ENCODE results near the gene SPAG7. TPM values are rescaled to one million over a fixed set of nuclear protein-coding genes. Genes with fewer than 3 reads are reported as not detected.

SPAG7 gene
- polyA plus RNA-seq, 1 experiment, result 85.8 TPM

GRCh38 chr17:5002121-5002788 lies 34.6 kb upstream of the SPAG7 start:
- TF ChIP-seq CTCF (IDR thresholded peaks at IDR 0.05; ENCODE audit: insufficient read depth, low read depth, low read length), result no peak
- CTCF ChIA-PET, result interaction anchor here (1.4 kb wide), 1 partner anchor 28 kb away, joined by 4 read pairs; no protein-coding TSS in a partner anchor
- no peak for DNase-seq (ENCODE audit: low read depth)
- POLR2A ChIA-PET, result no interaction called here
- Histone ChIP-seq H3K36me3 (ENCODE audit: control insufficient read depth, insufficient read depth, low read length) (peaks cover 45% of the 10 kb centered on the region), H3K4me3 (ENCODE audit: low read depth, low read length) (no peak overlapping the region), H3K27me3 (ENCODE audit: control insufficient read depth, insufficient read depth, low read length) (no peaks in the 10 kb centered on the region)

GRCh38 chr17:5000237-5000639 lies 32.6 kb upstream of the SPAG7 start:
- H3K36me3 ChIP-seq (ENCODE audit: control insufficient read depth, insufficient read depth, low read length), result peaks cover 35% of the 10 kb centered on the region
- DNase-seq (ENCODE audit: low read depth), result no peak
- ChIA-PET POLR2A (no interaction called here), CTCF (interaction anchor here (1.0 to 1.4 kb wide), 3 partner anchors 12 to 30 kb away, joined by 4 read pairs; partner anchors contain the start of gene CAMTA2)
- no peak for TF ChIP-seq CTCF (IDR thresholded peaks at IDR 0.05; ENCODE audit: insufficient read depth, low read depth, low read length)
- H3K27me3 ChIP-seq (ENCODE audit: control insufficient read depth, insufficient read depth, low read length), result no peaks in the 10 kb centered on the region
- H3K4me3 ChIP-seq (ENCODE audit: low read depth, low read length), result peak overlapping the region; percentile 95; the same call in 1 of the 2 replicates

- ChIA-PET POLR2A (no interaction called here), CTCF (interaction anchor here (1.2 to 1.4 kb wide), 2 partner anchors 11 to 31 kb away, joined by 4 read pairs; partner anchors contain the start of gene CAMTA2)
- H3K36me3 ChIP-seq (ENCODE audit: control insufficient read depth, insufficient read depth, low read length), result peaks cover 29% of the 10 kb centered on the region
Measured at GRCh38 chr17:4999430-5000093, 31.9 kb upstream of the SPAG7 start.

GRCh38 chr17:4998732-4999429 lies 31.3 kb upstream of the SPAG7 start:
- no peak for TF ChIP-seq CTCF (IDR thresholded peaks at IDR 0.05; ENCODE audit: insufficient read depth, low read depth, low read length)
- DNase-seq (ENCODE audit: low read depth), result no peak
- peak overlapping the region; percentile 95 for H3K4me3 ChIP-seq (ENCODE audit: low read depth, low read length)
- ChIA-PET POLR2A (no interaction called here), CTCF (interaction anchor here (1.5 to 3.0 kb wide), 3 partner anchors 11 to 59 kb away, joined by 3 to 15 read pairs (median 4); partner anchors contain the start of genes CAMTA2, RNF167 and SLC25A11)
- peaks cover 22% of the 10 kb centered on the region for H3K36me3 ChIP-seq (ENCODE audit: control insufficient read depth, insufficient read depth, low read length)
- H3K27me3 ChIP-seq (ENCODE audit: control insufficient read depth, insufficient read depth, low read length), result no peaks in the 10 kb centered on the region

More at GRCh38 chr17:4999430-5000093, 31.9 kb upstream of the SPAG7 start:
- Histone ChIP-seq H3K27me3 (ENCODE audit: control insufficient read depth, insufficient read depth, low read length) (no peaks in the 10 kb centered on the region), H3K4me3 (ENCODE audit: low read depth, low read length) (peak overlapping the region; percentile 95)
- no peak for DNase-seq (ENCODE audit: low read depth)
- TF ChIP-seq CTCF (IDR thresholded peaks at IDR 0.05; ENCODE audit: insufficient read depth, low read depth, low read length), result no peak

All from BJ (cell line).